ENCODE measurements around the gene KRT77. TPM values are rescaled to one million over a fixed set of nuclear protein-coding genes. Genes with fewer than 3 reads are reported as not detected.

Gene KRT77
- total RNA-seq, 1 experiment from 2014 or later = not detected

DNA sequence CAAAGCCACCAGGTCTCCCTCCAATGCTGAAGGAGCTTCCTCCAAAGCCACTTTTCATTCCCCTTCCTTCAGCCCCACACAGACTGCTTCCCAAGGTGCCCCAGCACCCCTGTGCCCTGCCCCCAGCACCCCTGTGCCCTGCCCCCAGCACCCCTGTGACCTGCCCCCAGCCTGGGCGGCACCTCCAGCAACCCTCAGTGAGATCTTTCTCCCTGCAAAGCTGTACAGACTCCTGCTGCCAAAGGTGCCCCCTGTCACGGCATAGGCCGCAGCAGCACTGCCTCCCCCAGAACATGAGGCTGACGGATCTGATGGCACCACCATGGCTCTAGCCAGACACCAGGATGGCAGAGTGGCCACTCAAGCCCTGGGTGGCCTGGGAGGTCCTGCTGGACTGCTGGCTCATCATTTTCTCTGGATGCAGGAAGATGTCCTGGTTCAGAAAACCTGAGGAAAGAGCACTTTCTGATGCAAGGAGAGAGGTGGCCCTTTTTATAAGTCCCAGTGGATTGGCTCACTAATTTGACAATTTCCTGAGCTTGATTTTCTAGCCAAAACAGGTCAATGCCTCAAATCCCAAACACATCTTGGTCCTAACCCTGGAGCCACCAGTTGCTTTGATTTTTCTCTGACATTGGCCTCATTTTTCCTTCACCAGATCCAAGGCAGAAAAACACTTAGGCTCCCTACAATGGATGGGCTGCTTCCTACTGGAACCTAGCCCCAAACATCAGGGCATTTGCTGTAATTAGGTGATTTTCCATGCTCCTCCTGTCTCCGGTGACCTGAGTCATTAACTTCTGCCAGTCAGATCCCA is 32.7 kb upstream of the KRT77 start:
- H3K27ac ChIP-seq = no peak overlapping the region
- H3K4me3 ChIP-seq = no peak overlapping the region
- H3K36me3 ChIP-seq = no peaks in the 10 kb centered on the region
- H3K4me1 ChIP-seq (replicated peaks) = no peaks in the 10 kb centered on the region
- peaks cover 79% of the 10 kb centered on the region for H3K27me3 ChIP-seq (replicated peaks)
- peaks cover 35% of the 10 kb centered on the region for H3K9me3 ChIP-seq (replicated peaks)
- peak; percentile 79 to 84 for DNase-seq (ENCODE audit: low read depth in 1 of 2, low spot score in 2 of 2)

DNA sequence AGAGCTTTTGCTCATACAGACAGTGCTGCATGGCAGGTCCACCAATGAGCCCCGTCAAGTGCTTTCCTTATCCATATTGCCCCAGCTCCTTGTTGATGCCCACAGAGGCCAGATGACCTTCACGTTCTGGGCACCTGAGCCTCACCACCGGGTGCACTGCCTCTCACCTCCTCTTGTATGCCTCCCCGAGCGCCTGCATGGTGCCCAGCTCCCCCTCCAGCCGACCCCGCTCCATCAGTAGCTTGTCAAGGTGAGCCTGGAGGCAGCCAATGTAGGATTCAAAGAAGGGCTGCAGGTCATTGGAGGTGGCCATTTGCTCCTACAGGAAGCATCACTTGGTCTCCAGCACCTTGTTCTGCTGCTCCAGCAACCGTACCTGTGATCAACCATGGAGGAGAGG is 31.8 kb upstream of the KRT77 start:
- Histone ChIP-seq H3K27ac (no peak overlapping the region), H3K4me3 (no peak overlapping the region), H3K36me3 (no peaks in the 10 kb centered on the region), H3K27me3 (replicated peaks) (peaks cover 82% of the 10 kb centered on the region), H3K9me3 (replicated peaks) (peaks cover 44% of the 10 kb centered on the region), H3K4me1 (replicated peaks) (no peaks in the 10 kb centered on the region)
- peak in 1 of 2 experiments; percentile 77 for DNase-seq (ENCODE audit: low read depth in 1 of 2, low spot score in 2 of 2)

DNA sequence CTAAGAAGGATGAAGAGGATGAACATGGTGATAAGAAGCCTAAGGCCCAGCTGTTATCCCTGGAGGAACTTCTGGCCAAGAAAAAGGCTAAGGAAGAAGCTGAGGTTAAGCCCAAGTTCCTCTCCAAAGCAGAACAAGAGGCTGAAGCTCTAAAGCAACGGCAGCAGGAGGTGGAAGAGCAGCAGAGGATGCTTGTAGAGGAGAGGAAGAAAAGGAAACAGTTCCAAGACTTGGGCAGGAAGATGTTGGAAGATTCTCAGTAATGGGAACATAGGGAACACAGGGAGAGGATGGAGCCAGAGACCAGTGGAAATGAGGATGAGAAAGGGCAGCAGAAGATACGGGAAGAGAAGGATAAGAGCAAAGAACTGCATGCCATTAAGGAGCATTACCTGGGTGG is 27.5 kb upstream of the KRT77 start:
- no peaks in the 10 kb centered on the region for H3K4me1 ChIP-seq (replicated peaks)
- peak; percentile 79 to 86 for DNase-seq (ENCODE audit: low read depth in 1 of 2, low spot score in 2 of 2)
- H3K36me3 ChIP-seq = no peaks in the 10 kb centered on the region
- H3K27ac ChIP-seq = no peak overlapping the region
- peaks cover 61% of the 10 kb centered on the region for H3K9me3 ChIP-seq (replicated peaks)
- no peak overlapping the region for H3K4me3 ChIP-seq
- peaks cover 95% of the 10 kb centered on the region for H3K27me3 ChIP-seq (replicated peaks)

DNA sequence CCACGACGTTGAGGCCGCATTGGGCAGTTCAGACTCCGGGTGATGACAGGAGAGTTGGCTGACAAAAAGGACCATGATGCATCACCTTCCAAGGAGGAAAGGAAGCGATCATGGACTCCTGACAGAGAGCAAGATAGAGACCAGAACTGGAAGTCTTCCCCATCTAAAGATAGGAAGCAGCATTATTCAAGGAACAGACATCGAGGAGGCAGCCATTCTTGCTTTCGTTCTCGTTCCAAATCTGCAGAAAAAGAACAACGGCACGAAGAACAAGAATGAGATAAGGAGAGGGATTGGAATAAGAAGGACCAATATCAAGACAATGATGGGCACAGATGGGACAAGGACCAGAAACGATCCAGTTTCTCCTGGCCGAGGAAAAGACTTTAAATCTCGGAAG is 27.1 kb upstream of the KRT77 start:
- Histone ChIP-seq H3K4me3 (no peak overlapping the region), H3K27me3 (replicated peaks) (peaks cover 95% of the 10 kb centered on the region), H3K36me3 (no peaks in the 10 kb centered on the region), H3K4me1 (replicated peaks) (no peaks in the 10 kb centered on the region), H3K27ac (no peak overlapping the region), H3K9me3 (replicated peaks) (peaks cover 65% of the 10 kb centered on the region)
- DNase-seq (ENCODE audit: low read depth in 1 of 2, low spot score in 2 of 2) = peak; percentile 80 to 81

DNA sequence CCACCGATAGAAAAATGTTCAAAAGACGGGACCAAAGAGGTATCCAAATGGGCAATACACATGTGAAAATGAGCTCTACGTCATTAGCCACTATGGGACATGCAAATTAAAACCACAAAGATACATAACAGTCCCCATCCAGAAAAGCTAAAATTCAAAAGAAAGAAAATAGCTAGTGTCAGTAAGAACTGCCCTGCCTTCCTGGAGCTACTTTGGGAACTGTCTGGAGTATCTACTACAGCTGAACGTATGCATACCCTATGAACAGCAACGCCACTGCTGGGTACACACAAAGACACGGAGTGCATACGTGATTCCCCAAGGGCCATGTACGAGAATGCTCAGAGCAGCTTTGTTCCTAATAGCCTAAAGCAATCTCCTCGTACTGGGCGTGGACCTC is 25.8 kb upstream of the KRT77 start:
- H3K36me3 ChIP-seq = no peaks in the 10 kb centered on the region
- no peaks in the 10 kb centered on the region for H3K4me1 ChIP-seq (replicated peaks)
- DNase-seq (ENCODE audit: low read depth in 1 of 2, low spot score in 2 of 2) = peak; percentile 80 to 82
- H3K27ac ChIP-seq = no peak overlapping the region
- H3K4me3 ChIP-seq = no peak overlapping the region
- peaks cover 59% of the 10 kb centered on the region for H3K9me3 ChIP-seq (replicated peaks)
- H3K27me3 ChIP-seq (replicated peaks) = peaks cover 95% of the 10 kb centered on the region

DNA sequence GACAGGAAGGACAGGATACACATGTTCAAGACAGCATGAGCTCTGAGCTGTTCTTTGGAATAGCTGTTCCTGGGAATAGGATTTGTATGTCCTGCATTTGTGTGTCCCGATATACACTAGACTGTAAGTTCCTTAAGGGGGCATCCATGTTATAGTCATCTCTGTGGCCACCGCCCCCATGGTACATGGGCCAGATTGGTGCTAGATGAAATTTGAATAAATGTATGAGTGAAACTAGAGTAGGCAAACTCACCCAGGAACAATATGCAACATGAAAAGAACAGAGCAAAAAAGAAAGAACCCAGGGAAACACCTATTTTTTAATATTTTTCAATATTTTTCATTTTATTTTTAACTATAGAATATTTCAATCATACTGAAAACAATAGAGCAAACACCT is 25.1 kb upstream of the KRT77 start:
- no peaks in the 10 kb centered on the region for H3K36me3 ChIP-seq
- no peak overlapping the region for H3K4me3 ChIP-seq
- peaks cover 95% of the 10 kb centered on the region for H3K27me3 ChIP-seq (replicated peaks)
- H3K27ac ChIP-seq = no peak overlapping the region
- DNase-seq (ENCODE audit: low read depth in 1 of 2, low spot score in 2 of 2) = peak; percentile 78 to 85
- H3K4me1 ChIP-seq (replicated peaks) = no peaks in the 10 kb centered on the region
- H3K9me3 ChIP-seq (replicated peaks) = peaks cover 51% of the 10 kb centered on the region

DNA sequence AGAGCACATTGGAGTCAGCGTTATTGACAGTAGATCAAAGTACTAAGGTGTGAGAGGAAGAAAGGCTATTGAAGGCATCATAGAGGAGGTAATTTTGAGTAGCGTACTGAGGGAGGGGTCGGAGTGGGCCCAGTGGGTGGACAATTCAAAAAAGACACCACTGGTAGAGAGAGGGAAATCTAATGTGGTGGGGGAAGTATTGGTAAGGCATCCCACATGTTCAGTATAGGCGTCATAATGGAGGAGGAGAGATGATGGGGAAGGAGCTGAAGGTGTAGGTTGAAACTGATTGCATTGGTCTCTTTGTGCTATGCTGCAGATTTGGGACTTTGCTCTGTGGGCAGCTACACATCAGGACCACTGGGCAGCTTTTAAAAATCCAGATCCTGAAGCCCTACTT is 23.7 kb upstream of the KRT77 start:
- Histone ChIP-seq H3K4me3 (no peak overlapping the region), H3K27me3 (replicated peaks) (peaks cover 97% of the 10 kb centered on the region), H3K36me3 (no peaks in the 10 kb centered on the region), H3K27ac (no peak overlapping the region), H3K4me1 (replicated peaks) (no peaks in the 10 kb centered on the region), H3K9me3 (replicated peaks) (peaks cover 51% of the 10 kb centered on the region)
- DNase-seq (ENCODE audit: low read depth in 1 of 2, low spot score in 2 of 2) = peak in 1 of 2 experiments; percentile 88

DNA sequence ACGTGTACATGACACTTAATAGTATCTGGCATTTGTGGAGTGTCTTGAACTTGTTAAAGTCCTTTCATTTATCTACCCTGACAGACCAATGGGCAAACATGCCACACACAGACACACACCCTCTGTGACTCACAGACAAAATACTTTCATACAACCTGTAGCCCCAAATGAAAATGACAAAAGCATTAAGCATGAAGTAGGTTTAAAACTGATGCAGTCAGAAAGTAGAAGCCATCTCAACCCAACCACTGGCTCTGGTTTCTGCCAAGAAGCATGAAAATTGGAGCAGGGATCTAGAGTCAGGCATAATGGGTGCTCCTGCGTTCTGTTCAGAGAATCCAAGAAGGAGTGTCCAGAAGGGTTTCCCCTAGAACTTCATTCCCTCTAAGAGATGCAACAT is 23.1 kb upstream of the KRT77 start:
- Histone ChIP-seq H3K4me3 (no peak overlapping the region), H3K4me1 (replicated peaks) (no peaks in the 10 kb centered on the region), H3K9me3 (replicated peaks) (peaks cover 46% of the 10 kb centered on the region), H3K27me3 (replicated peaks) (peaks cover 96% of the 10 kb centered on the region), H3K36me3 (no peaks in the 10 kb centered on the region), H3K27ac (no peak overlapping the region)
- DNase-seq (ENCODE audit: low read depth in 1 of 2, low spot score in 2 of 2) = peak; percentile 78 to 81

DNA sequence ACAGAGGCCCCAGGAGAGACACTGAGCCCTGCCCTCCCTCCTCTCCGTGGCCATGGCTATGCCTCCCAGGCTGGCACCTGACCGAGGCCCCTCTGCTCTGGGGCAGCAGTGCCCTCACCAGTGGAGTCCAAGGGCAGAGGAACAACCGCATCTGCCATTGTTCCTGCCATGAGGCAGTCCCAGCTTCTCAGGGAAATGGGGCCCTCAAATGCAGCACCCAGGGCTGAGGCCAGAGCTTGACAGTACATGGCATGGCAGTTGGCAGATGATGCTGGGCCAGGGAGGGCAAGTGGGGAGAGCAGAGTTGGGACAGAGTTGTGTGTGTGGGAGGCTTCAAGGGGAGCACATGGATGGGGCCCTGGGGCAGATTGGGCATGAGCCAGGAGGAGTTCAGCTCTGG is 21.1 kb upstream of the KRT77 start:
- no peak overlapping the region for H3K27ac ChIP-seq
- H3K4me3 ChIP-seq = no peak overlapping the region
- peaks cover 34% of the 10 kb centered on the region for H3K9me3 ChIP-seq (replicated peaks)
- peak in 1 of 2 experiments; percentile 78 for DNase-seq (ENCODE audit: low read depth in 1 of 2, low spot score in 2 of 2)
- no peaks in the 10 kb centered on the region for H3K4me1 ChIP-seq (replicated peaks)
- H3K36me3 ChIP-seq = no peaks in the 10 kb centered on the region
- H3K27me3 ChIP-seq (replicated peaks) = peaks cover 96% of the 10 kb centered on the region

DNA sequence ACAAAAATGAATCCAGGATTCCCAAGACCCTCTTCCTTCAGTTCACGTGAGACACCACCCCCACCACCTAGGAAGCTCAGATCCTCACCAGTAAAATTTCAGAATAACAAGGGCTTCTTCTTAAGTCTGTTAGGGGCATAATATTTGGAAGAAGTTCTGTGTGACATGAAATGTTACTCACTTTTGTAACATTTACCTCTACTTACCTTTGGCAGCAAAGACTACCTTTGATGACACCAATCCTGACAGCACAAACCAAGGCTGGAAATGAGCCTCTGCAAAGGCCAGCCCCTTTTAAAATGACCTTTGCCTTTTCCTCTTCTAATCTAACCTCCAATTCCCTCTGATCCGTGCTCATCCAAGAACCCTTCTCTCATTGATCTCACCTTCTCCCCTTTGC is 19.4 kb upstream of the KRT77 start:
- H3K9me3 ChIP-seq (replicated peaks) = peaks cover 26% of the 10 kb centered on the region
- H3K36me3 ChIP-seq = no peaks in the 10 kb centered on the region
- peaks cover 96% of the 10 kb centered on the region for H3K27me3 ChIP-seq (replicated peaks)
- no peak overlapping the region for H3K4me3 ChIP-seq
- DNase-seq (ENCODE audit: low read depth in 1 of 2, low spot score in 2 of 2) = peak; percentile 78 to 85
- no peaks in the 10 kb centered on the region for H3K4me1 ChIP-seq (replicated peaks)
- no peak overlapping the region for H3K27ac ChIP-seq

DNA sequence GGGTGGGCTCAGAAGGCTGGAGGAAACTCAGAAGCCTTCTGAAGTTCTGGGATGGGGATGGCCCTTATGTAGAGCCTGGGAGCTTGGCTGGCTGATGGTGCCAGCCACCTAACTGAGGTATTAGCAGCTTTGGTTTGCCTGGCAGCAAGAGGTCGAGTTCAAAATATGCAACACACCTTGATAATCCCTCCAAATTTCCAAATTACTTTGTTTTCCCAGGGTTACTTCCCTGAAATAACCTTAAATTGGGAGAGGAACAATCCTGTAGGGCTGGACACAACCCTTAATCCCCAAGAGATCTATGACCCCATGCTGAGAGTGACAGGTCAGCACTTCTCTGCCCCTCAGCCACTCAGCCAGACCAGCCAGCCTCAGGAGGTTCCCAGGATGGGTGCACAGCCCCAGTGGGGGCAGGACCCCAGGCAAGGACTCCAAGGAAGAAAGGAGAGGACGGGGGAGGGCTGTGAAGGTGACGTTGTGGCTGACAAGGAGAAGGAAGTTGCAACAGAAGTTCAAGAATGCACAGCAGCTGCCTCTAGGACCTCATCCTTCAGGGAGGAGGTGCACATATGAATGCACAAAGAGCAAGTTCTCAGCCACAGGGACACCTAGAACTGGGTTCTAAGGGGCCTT is 18.6 kb upstream of the KRT77 start:
- peaks cover 26% of the 10 kb centered on the region for H3K9me3 ChIP-seq (replicated peaks)
- peak; percentile 78 to 82 for DNase-seq (ENCODE audit: low read depth in 1 of 2, low spot score in 2 of 2)
- H3K27me3 ChIP-seq (replicated peaks) = peaks cover 96% of the 10 kb centered on the region
- no peaks in the 10 kb centered on the region for H3K36me3 ChIP-seq
- H3K27ac ChIP-seq = no peak overlapping the region
- H3K4me3 ChIP-seq = no peak overlapping the region
- no peaks in the 10 kb centered on the region for H3K4me1 ChIP-seq (replicated peaks)

DNA sequence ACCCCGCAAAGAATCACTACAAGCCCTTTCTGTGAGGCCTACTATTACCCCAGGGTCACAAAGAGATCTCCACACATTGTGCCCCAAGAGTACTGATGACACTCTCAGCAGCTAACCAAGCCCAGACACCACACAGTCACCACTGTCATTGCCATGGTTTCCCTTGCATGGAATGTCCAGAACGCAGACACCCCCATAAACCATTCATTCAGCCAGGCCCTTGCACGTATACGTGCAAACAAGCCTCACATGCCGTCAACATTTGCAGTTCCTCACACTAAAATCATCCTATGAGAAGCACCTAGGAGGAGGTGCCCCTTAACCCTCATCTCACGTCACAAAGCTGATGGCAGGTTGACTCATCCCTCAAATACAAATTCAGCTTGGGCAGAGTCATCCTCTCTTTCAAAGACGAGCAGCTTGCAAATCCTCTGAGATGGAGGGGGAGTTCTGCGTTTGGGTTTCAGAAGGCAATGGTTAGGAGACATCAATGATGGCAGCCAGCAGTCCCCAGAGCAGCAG is 17.1 kb upstream of the KRT77 start:
- Histone ChIP-seq H3K27ac (no peak overlapping the region), H3K4me1 (replicated peaks) (no peaks in the 10 kb centered on the region), H3K4me3 (no peak overlapping the region), H3K27me3 (replicated peaks) (peaks cover 96% of the 10 kb centered on the region), H3K36me3 (no peaks in the 10 kb centered on the region), H3K9me3 (replicated peaks) (peaks cover 14% of the 10 kb centered on the region)
- DNase-seq (ENCODE audit: low read depth in 1 of 2, low spot score in 2 of 2) = no peak

DNA sequence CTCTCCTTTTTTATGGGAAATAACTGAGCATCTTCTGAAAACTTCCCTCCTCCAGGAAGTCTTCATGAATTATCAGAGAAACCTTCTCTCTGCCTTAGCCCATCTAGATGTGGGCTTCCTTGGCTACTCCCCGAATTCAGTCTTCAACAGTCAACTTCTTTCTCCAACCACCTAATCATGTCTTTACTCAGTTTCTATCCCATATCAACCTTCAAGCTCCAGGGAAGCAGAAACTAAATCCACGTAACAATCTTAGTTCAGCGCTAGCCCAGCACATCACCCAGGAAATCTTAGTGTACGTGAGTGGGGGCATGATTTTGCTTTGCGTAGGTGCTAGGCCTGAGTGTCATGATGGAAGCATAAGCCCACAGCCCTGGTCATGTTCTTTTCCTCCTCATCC is 12.7 kb upstream of the KRT77 start:
- Histone ChIP-seq H3K36me3 (no peaks in the 10 kb centered on the region), H3K4me3 (no peak overlapping the region), H3K27ac (no peak overlapping the region), H3K9me3 (replicated peaks) (peaks cover 41% of the 10 kb centered on the region), H3K4me1 (replicated peaks) (peaks cover 12% of the 10 kb centered on the region), H3K27me3 (replicated peaks) (peaks cover 100% of the 10 kb centered on the region)
- peak; percentile 79 to 86 for DNase-seq (ENCODE audit: low read depth in 1 of 2, low spot score in 2 of 2)

DNA sequence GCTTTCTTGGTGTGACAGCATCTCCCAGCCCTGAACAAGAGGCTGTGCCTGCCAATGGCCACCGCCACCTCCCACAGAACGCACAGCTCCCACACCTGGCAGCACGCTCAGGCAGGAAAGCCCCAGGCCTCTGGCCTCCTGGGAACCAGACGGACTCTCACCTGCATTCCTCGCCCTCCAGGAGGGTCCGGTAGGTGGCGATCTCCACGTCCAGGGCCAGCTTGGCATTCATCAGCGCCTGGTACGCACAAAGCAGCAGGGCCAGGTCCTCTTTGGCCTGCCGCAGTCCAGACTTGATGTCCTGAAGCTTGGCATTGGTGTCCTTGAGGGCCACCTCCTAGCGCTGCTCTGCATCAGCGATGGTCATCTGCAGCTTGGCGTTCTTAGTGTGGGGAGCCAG is 12.1 kb upstream of the KRT77 start:
- H3K27ac ChIP-seq = no peak overlapping the region
- no peaks in the 10 kb centered on the region for H3K36me3 ChIP-seq
- H3K4me3 ChIP-seq = no peak overlapping the region
- H3K9me3 ChIP-seq (replicated peaks) = peaks cover 35% of the 10 kb centered on the region
- peaks cover 100% of the 10 kb centered on the region for H3K27me3 ChIP-seq (replicated peaks)
- peaks cover 12% of the 10 kb centered on the region for H3K4me1 ChIP-seq (replicated peaks)
- DNase-seq (ENCODE audit: low read depth in 1 of 2, low spot score in 2 of 2) = no peak
